H4 (cell line): Measurements from ENCODE around the gene CNTN5. TPM values are rescaled to one million over a fixed set of nuclear protein-coding genes. Genes with fewer than 3 reads are reported as not detected.
"Not testable (repeated sequence)": the region's sequence is repeated elsewhere in the genome, so short reads cannot be mapped to it uniquely, and the experiment has no call there.

ENCODE experiments used
- DNase-seq: peaks from one replicate; pipeline ENCODE4 v3.0.0-alpha.2; 2015; ENCODE audit warnings: low spot score
- total RNA-seq: library from RNA; depleted of rRNA; stranded (reverse); fragments of >200 nt; shearing (Covaris generic); gene quantifications from 2 replicates; pipeline ENCODE4 v1.2.3, GENCODE V29; 2014; rRNA removed

Gene CNTN5
- 3.8 TPM in 2 replicates for total RNA-seq

DNA sequence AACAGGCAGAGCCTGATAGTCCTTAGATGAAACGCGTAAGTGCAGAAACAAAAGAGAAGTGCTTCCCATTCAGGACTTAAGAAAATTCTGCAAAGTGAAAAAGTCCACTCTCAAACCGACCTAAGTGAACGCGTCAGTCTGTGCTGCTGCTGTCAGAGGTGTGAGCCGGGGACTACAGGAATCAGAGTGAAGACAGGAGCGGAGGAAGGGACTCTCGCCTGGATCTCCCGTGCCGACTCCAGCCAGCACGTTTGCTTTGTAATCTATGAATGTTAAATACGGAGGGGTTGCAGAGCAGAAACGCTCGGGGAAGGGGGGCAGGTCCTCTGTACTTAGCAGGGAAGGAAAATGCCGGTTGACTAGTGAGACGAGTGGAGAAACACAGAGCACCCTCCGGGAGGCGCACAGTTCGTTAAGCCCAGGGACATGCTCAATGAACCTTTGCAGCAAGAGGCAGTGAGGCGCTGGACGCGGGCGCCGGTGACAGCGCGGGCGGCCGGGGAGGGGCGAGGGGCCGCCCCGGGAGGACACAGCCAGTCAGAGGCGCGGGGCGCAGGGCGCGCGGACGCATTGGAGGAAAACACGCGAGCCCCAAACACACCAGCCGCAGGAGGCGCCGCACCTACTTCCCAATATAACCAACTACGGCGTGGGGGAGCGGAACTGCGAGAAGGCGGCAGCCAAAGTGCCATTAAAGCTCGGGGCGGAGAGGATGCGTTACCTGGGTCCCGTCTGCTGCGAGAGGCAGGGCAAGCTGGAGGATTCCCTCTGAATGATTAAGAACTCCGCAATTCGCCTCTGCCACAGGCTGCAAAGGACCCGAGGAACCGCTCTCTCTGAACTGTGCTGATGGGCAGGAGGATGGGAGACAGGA is at the start of gene CNTN5:
Gene CNTN5, plus strand, starts transcription at position 598 of the 874 bp plus-strand sequence.
- DNase-seq, result peak; percentile 67

DNA sequence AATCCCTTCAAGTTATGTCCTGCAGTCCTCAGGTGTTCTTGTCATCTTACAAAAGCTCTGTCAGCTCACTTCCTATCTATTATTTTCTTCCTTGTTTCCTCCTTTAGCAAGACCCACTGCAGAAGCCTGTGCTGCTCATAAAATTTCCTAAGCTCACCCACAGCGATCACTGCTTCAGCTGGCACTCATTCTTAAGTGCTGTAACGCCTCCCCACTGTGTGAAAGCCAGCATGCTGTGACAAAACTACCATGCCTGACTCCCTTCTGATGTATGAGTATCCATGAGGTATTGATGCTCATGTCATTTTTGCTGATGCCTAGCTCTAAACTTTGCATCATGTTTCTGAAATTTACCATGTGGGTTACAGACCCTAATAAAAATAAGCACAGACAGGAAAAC is 41.5 kb upstream of the CNTN5 start:
- no peak for DNase-seq

DNA sequence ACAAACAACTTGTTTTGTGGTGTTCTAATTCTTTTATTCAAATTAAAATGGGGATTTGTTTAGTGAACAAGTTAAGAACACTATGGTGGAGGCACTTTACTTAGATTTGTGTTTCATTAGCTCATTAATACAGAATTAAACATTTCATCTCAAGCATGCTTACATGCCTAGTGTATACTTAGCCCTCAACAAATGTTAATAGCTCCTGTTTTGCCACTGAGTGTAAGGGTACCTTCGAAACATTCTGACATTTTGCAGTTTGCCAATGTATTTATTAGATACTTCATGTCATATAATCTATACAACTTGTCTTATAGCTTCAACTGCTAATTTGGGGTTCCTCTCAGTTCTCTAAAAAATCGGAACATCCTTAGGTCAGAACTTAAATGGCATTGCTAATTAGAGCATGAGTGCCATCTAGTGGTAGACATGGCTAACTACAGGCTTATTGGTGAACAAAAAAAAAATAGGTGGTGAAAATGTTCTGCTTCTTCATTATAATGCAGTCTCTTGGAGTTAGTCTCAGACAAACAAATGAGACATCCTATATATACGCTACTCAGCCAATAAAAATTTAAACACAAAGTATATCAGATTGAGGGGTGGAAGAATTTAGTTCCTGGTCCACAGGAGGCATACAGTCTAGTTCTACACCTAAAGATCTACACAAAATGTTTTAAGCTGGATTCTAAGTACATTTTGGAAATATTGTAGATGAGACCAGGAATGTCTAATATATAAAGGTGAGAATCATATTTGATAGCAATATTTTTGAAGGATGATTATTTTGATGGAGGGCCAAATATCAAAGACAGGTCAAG is 4.9 kb upstream of the CNTN5 start:
- DNase-seq, result peak; percentile 56

DNA sequence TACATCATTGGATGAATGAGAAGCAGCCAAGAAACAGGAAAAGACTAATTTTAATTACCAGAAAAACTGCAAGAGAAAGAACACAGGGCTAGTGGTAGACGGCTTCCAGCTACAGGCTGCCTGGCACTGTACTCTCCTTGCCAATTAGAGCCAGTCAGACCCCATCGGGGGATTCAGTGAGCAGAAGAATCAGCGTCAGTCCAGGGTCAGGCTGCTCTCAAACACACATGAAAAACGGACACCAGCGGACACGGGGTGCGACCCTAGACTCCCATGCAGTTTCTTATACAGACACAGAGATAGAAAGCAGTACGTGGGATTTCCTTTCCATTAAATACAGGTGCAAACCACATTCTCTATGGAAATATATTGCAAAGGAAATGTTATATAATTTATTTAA is 1.1 kb upstream of the CNTN5 start:
- DNase-seq, result no peak

DNA sequence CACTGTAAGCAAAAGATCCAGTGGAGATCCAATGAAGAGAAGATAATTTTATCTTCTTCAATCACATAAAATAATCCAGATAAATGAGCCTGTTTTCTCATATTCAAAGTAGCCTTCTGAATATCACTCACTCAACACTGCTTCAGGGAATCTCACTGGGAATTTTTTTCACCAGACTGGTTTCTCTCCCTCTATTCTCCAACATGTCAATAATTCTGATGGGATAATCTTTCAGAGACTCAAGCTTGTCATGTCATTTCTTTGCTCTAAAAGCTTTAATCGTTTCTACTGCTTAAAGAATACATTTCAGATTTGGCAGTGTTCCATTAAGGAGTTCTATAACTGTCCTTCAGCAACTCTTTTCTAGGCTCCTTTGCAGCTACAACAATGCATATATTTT is 16.3 kb downstream of the CNTN5 start:
- no peak for DNase-seq

DNA sequence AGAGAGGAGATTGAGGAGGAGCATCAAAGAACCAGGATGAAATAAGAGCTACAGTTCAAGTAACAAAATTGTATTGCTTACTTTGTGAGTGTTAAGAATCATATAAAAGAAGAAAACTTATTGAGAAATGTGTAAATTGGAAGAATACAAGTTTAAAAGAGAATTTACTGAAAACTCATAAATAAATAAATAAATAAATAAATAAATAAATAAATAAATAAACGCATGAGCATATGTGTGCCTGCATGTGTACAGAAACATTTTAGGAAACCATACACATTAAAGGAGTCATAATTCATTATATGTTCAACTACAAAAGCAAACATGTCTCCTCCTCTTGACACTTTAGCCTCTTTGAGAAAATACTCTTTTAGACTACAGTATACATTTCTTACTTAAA is 42.6 kb downstream of the CNTN5 start:
- DNase-seq, result no peak

DNA sequence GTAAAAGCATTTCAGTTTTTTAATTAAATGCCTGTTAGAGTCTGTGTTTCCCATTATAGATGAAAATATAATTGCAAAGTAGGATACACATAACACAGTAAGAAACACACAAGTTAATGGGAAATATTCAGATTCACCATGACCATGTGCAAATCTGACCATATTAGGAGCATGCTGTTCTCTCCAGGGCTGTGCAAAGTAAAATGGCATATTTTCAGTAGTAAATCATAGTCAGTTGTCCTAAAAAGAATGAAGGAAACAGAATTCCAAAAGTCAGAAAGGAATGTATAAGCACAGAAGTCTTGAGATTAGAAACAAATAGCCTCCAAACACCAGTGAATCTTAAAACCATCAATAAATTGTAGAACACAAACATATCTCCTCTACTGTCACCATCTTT is 44.4 kb downstream of the CNTN5 start:
- DNase-seq, result no peak

DNA sequence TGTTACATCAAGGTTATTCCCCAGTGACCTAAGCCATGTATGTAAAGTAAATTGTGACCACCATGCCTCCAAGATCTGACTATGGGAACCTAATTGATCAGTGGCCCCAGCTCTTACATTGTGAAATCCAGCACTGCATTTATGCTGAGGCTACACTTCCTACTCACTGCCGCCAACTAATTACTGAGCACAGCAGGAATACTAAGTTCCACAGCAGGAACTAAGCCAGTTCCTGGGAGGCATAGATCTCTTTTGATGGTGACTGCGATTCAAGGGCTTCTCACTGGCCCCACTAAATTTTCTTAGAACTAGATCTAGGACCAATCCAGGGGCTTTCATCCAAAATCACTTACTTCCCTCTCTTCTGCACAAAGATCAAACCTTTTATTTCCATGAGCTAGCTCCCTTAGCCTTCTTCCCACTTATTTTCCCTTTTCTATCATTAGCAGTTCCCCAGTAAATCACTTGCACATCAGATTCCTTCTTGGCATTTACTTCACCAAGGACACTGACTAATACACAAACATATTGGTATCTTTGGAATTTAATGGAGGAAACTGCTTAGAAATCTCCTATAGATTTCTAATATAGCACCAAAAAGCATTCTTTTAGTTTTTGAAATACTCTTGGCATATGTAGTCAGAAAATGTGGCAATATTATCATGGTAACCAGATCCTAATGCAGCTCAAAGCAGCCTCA is 46.0 kb downstream of the CNTN5 start:
- DNase-seq, result no peak

DNA sequence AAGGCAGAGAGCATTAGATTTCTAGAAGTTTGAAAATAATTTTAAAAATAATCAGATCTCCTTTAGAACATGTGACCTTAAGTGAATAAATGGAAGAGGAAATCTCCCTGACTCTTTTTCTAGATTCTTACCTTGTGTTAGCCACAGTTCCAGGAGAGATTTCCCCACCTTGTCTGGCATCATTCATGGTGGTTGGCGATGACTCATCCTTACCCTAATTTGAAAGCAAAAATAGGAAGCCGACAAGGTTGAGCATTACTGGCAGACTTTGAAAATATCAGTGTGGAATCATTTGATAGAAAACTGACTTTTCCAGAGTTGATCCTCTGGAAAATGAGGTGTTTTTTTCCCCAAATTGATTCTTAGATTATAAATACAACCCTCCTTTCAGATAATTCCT is 48.1 kb downstream of the CNTN5 start:
- peak; percentile 31 for DNase-seq

DNA sequence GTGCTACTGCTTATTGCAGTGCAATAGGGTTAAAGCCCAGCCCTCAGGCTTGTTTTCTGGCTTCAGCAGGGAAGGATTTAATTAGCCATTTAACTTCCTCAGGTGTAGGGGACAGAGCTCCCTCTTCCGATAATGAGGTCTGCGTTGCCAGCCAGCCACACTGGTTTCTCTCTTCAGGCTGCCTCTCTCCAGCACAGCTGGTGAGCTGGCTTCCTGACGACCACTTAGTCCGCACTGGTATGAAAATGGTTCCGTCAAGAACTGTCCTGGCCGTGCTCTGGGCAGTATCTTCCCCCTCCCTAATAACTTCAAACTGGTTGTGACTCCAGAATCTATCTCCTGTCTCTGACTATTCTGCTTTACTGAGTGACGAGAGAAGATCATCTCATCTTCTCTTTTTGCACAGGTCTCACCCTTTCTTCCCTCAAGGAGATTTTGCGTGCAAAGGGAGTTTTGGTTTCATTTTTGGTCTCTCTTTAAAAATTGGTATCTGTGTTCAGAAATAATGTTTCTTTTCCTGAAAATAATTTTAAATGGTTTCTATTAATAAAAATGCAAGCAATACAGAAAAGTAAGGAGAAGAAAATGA is 49.2 kb downstream of the CNTN5 start:
- DNase-seq, result peak; percentile 27

DNA sequence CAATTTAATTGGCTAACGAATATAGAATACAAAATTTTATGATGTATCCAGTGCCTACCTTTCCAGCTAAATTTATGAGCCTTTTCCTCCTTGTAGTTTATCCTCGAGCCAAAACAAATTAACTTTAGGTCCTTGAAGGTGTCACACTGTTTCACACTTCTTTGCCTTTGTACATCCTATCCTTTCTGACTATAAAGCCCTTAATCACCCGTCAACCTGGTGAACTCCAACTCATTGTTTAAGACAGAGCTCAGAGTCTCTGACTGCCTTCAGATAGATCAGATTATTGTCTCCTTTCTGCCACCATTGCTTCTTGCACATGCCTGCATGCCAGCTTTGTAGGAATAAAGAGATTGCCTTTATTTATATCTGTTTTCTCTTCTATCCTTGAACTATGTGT is 58.8 kb downstream of the CNTN5 start:
- DNase-seq, result no peak

DNA sequence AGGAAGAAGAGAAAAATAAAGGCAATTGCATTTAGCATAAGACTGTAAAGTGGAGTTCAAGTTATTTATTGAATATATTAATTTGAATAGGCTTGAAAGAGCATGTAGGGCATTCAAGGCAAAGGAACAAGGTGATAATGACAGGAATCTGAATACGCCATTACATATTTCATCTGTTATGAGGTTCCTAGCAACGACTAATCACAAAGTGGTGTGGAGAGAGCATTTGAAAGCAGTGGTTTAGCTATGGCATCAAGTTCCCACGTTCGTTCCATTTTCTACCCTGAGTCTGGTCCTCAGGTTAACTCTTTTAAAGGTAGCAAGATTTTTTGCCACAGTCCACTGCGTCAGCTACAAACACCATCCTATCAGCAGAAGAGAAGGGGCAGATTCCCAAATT is 59.4 kb downstream of the CNTN5 start:
- no peak for DNase-seq

DNA sequence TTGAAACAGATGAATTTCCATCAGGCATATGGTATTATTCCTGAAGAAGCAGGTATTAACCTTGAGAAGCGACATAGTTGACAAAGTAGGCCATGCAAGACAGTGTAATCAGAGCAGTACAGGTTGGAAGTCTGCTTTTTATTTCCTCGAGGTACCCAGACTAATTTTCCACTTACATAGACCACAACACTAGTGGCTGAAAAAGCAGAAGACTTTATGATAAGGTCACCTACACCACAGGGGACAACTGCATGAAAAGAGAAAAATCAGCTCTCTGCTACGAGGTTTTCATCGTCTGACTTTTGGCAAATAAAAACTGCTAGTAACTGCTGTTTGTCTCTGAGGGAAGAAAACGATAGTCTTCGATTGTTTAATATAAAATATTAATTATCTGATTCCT is 77.5 kb downstream of the CNTN5 start:
- DNase-seq, result no peak

DNA sequence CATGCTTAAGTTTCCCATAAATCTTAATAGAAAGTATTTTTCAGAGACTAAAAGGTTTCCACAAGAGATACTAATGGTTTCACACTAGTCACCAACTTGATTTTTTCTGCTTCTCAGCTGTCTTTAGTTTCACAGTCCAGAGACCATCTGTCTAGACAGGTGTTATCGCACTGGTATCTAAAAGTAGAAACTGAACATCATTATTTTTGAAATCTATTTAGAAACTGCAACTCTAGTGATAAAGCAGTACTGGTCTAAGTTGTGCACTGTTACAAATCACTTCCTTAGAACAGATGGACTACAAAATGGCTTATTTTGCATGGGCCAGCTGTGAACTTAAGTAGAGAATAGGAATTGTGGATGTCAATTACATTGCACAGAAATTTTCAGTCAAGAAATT is 78.0 kb downstream of the CNTN5 start:
- DNase-seq, result no peak

DNA sequence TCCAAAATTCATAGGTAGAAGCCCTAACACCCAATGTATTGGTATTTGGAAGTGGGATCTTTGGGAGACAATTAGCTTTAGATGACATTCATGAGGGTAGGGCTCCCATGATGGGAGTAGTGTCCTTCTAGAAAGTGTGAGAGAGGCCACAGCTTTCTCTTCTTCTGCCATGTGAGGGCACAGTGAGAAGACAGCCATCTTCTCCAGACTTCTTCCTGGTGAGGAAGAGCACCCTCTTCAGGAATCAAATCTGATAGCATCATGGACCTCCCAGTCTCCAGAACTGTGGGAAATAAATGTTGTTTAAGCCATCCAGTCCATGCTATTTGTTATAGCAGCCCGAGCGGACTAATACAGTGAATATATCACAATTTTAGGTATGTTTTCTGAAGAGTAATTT is 96.9 kb downstream of the CNTN5 start:
- peak; percentile 3 for DNase-seq

DNA sequence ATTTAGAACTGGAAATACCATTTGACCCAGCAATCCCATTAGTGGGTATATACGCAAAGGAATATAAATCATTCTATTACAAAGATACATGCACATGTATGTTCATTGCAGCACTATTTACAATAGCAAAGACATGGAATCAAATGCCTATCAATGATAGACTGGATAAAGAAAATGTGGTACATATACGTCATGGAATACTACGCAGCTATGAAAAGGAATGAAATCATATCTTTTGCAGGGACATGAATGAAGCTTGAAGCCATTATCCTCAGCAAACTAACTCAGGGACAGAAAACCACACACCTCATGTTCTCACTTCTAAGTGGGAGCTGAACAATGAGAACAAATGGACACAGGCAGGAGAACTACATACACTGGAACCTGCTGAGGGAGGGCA is 113.1 kb downstream of the CNTN5 start:
- DNase-seq, result not testable (repeated sequence)

DNA sequence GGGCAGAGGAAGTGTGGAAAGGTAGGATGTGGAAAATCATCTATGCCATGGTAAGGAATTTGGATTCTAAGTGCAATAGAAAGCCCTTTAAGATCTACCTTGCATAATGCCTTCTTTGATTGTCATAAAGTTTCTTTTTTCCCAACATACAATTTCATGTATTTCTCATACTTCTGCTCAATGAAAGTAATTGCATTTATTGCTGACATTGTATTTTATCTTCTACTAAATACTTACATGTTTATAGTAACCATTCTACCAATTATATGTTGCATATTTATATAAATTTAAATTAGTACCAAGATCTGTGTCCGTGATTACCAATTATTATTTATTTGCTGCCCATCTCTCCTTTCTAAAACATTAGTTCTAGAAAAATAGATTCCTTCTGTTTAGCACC is 114.8 kb downstream of the CNTN5 start:
- no peak for DNase-seq

DNA sequence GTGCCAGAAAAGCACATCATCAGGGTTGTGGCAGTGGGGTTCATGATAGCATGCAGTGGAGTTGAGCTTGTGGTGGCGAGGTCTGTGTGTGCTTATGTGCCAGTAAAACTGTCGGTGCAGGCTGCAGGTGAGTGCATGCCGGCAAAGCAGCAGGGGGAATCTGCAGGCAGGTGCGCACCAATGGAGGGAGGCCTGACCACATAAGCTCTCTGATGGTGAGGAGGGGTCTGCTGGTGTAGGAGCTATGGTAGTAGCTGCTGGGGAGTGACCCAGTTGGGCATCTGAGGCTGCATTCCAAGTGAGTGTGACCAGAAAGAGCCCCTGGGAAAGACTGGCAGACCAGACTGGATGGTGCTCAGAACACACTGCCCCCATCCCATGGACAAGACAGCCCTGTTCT is 121.5 kb downstream of the CNTN5 start:
- DNase-seq, result no peak

DNA sequence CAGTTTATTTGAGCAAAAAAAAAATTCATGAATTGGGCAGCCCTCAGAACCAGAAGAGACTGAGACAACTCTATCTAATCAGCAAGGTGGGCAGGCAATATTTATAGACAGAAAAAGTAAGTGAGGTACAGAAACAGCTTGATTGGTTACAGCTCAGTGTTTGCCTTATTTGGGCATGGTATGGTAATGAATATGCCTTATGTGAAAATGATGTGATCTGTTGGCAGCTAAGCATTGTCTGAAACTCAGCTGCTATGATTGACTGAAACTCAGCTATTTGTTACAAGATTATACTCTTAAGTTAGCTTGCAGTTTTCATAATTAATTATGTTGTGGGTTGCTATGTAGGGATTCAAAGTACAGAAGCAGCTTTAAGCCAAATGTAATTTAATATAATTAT is 127.6 kb downstream of the CNTN5 start:
- DNase-seq, result no peak

DNA sequence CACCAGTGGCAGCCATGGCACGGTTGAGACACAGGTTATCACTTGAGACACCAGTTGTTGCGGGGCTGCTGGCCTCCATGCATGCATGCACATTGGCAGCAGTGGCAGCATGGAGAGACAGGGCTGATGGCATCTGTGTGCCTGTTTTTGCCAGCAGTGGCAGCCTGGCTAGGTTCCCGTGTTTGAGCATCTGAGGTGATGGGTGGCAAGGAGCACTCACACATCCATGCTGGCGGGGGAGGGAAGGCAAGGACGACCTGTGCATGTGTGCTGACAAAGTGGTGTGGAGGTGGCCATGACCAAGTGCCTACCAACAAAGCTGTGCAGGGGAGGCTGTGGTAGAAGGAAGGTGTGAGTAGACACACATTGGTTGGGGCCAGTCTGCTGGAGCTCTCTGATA is 133.5 kb downstream of the CNTN5 start:
- DNase-seq, result no peak

DNA sequence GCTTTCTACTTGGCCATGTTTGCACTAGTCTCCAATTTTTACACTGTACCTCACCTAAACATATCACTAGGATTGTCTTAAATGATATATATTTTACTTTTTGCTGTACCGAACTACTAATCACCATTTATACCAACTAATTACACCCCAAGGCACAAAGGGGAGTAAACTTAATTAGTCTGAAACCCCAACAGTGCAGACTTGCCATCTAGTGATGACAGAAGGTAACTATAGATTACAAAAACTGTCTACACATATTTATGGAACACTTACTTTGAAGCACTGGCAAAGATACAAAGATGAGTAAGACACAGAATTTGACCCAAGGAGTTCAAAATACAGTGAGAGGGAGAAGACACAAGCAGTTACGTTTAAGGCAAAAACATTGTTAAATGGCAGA is 139.7 kb downstream of the CNTN5 start:
- DNase-seq, result no peak

DNA sequence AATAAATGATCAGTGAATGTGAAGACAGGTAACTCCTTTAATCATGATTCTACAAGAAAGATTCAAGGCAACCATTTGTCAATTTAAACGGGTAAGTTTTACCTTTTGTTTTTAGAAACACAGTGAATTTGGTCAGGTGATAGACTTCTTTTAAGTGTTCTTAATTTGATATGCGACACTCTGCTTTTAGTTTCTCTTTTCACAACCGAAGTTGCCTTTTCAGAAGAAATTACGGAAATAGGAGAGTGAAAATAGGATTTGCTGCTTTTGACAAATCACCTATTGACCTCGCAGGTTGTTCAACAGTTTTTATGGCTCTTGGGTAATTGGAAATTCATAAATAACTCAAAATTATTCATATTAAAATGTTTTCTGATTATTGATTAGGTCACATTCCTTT is 142.1 kb downstream of the CNTN5 start:
- no peak for DNase-seq
